CD4-positive, alpha-beta T cell treated with Interleukin-21 for 1 hour (primary cell): ENCODE measurements around the gene FOXJ1.
"Not testable (repeated sequence)": the region's sequence is repeated elsewhere in the genome, so short reads cannot be mapped to it uniquely, and the experiment has no call there.

Experiments
- DNase-seq: peaks from one replicate; pipeline ENCODE4 v3.0.0-alpha.2; 2020

Gene FOXJ1, protein sequence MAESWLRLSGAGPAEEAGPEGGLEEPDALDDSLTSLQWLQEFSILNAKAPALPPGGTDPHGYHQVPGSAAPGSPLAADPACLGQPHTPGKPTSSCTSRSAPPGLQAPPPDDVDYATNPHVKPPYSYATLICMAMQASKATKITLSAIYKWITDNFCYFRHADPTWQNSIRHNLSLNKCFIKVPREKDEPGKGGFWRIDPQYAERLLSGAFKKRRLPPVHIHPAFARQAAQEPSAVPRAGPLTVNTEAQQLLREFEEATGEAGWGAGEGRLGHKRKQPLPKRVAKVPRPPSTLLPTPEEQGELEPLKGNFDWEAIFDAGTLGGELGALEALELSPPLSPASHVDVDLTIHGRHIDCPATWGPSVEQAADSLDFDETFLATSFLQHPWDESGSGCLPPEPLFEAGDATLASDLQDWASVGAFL

DNA sequence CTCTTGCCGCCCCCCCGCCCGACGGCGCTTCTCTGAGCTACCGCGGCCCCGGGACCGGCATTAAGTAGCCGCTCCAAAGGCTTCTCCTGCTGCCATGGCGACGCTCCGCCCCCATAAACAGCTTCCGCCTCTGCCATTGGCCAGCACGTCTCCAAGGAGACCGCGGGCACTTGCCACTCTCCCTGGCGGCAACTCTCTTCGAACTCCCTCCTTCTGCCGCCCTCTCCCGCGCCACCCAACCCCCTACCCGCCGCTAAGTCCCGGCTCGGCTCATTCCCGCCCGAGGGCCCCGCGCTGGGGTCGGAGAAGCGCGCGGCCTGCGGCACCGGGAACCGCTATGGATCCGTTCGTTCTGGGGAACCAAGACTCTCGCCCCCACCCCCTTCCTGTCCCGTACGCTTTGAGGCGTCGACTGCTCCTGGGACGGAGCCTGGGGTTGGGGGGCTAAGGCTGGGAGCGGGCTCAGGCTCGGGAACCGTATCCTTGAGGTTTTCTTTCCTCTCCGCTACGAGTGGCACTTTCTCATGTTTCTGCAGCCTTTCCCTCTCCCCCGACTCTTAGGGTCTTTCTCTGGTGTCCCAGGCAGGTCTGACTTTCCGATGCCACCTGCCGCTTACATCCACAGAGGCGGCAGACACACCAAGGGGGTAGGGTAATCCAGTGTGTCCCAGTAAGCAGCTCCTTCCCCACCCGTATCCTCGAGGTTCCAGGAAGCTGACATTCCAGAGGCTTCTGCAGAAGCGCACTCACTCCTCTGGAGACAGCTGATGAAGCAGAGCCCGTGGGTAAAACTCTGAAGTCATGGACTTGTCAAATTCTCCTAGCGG, at the start of gene FOXJ1:
Gene FOXJ1, minus strand, starts transcription at position 34 of the 827 bp plus-strand sequence. CDS start 850 bp downstream, outside the sequence.
- peak; percentile 96 for DNase-seq

DNA sequence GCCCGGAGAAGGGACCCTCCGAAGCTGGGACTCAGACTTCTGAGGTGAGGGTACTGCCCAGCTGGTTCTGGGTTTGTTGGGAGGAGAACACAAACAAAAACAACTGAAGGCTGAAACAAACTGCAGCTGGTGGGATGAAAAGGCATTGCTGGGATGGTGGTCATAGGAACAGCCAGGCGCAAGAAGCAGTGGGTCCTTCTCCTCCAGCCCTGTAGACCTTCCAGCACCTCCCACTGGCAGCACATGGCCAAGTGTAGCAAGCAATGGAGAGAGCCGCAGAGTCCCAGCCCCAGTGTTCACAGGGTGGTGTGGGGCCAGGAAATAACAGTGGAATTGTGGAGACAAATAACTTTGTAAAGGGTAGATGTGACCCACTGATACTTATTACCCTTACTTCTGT, 48.7 kb upstream of the FOXJ1 start:
- no peak for DNase-seq

DNA sequence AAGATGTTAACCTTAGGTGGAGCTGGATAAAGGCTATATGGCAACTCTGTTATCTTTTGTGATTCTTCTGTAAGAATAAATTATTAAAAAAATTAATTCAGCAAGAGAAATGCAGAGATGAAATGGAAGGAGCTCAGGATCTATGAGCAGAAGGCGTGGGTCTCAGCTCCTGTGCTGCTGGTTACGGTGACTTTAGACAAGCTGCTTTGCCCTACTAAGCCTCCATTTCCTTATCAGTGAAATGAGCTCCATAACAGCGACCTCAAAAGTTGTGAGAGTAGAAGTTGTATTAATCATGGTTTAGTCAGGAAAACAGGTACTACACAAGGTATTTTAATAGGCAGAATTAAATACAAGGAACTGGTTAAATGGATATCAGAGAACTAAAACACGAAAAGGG, 48.2 kb upstream of the FOXJ1 start:
- DNase-seq, result no peak

DNA sequence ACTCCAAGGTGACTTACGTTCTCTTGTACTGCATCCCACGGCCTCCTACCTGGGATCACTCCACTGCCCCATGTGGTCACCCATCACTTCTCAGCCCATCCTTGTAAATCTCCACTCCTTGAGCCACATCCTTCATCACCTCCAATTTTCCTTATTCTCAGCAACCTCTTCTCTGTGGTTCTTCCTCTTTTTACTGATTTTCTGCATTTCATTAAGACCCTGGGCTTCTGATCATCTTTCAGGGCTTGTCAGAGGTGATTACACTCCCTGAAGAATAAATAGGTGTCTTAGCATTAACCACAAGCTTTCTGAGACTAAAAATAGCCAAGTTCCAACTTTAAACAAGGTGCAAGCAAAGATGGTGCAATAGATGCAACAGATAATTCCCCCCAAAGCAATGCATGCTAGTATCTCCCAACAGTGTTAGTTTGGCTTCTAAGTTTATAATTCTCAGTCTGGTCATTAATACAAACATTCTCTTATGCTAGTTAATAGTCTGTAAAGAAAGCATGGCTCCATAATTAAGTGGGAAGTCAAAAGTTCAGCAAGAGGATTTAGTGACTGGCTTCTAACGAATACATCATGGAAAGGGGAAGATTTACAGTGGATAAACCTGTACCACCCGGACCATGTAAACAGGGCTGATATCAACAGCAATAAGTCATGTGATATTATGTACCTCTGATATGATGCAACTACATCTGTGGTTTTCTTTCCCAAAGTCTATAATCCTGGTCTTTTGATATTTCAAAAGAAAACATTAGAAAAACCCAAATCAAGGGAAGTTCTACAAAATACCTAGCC, 47.4 kb upstream of the FOXJ1 start:
- no peak for DNase-seq

DNA sequence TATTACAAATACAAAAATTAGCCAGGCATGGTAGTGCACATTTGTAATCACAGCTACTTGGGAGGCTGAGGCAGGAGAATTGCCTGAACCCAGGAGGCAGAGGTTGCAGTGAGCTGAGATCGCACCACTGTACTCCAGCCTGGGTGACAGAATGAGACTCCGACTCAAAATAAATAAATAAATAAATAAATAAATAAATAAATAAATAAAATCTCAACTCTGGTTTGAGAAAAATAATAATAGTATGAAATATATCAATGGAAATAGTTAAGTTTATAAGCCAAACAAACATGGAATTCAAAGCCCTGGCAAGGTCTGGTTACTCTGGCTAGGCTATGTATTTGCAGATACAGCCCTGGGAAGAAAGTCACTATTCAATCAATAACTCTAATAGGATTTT, 45.7 kb upstream of the FOXJ1 start:
- DNase-seq, result not testable (repeated sequence)

DNA sequence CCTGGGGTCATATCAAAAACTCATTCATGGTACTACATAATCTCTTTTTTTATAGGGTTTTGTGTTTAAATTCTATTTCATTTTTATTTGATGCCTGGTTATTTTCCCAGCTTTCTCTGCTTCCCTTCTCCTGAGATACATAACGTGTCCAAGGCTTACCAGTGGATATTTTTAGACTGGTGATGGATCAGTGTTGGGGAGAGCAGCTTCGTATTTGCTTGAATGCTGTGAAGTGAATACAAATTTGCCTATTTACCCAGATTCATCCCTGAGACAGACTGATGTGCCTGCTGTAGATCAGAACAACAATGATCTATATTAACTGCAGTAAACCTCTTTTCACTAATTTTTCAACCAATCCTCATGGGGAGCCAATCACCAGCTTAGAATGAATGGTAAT, 43.2 kb upstream of the FOXJ1 start:
- no peak for DNase-seq

DNA sequence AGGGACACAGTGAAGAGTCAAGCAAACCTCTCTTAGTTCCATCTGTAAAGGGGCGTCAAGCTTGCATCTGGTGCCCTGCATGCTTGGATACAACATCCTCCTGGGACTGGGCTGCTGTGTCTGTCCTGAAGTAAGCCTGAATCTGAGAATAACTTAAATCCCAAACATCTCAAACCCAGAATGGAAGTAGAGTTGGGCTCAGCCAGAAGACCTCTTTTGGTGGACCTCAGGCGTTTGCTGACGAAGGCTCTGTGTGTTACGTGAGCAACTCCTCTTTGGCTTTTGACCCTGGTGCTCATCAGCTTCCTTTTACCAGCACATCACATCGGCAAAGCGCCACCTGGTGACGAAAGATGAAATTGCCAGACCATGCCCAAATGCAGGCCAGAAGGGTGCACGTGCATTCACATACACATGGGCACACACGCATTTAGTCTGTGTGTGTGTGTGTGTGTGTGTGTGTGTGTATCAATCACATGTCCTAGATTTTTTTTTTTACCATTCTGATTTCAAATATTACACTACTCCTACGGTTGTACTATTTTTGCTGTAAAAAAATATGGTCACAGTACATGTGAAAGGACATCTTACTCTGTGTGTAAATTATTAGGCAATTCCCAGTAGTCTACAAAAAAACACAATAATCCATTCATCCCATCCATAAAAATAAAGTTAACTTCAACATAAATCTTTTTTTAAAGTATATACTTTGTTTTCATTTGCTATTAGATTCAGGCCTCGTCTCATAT, 41.1 kb upstream of the FOXJ1 start:
- DNase-seq, result peak; percentile 97

DNA sequence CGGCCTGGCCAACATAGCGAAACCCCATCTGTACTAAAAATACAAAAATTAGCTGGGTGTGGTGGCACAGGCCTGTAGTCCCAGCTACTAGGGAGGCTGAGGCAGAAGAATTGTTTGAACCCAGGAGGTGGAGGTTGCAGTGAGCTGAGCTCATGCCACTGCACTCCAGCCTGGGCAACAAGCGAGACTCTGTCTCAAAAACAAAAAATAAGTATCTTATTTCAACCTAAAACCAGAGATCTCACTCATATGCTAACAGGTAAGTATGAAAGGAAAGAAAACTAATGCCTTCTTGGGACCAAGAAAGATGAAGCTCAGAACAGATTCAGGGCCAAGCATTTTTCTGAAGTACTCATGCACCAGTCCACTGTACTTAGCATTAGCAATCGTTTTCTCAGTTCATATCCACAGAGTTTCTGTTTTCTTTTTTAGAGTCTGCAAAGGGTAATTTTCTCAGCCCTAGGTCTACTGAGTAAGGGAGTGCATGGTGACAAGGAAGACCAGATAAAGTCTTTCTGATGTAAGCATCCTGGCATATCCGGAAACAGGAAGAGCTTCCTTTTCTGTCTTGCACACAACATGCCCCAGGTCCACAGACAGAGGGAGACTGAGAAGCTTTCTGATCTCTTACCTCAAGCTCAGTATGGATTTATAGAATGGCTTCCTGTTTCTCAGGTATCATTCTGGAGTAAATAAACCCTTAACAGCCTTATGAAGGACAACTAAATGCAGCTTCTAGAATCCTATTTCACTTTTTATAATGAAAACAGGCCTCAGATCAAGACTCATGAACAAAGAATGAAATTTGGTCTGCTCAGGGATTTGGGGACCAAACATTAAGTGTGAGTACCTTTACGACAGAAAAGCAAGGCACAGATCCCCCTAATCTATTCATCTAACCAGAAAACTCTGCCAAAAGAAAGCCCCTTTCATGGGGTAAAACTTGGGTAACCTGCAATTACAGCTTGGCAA, 38.7 kb upstream of the FOXJ1 start:
- DNase-seq, result peak; percentile 72

DNA sequence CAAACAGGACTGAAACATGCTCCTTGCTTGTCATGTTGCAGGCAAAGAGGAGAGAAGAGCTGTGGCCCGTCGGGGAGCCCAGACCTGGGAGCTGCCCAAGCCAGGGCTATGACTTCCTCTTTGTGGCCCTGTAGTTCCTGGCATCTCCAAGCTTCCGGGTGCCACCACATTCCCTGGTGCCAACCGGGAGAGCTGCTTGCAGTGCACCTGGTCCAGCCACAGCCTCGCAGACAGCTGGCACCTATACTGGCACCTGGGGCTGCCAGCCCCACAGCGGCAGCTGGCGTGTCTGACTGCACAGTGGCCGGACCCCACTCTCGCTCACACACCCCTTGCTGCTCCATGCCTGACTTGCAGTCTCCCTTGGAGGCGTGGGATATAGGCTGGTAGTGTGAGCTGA, 37.1 kb upstream of the FOXJ1 start:
- DNase-seq, result no peak

DNA sequence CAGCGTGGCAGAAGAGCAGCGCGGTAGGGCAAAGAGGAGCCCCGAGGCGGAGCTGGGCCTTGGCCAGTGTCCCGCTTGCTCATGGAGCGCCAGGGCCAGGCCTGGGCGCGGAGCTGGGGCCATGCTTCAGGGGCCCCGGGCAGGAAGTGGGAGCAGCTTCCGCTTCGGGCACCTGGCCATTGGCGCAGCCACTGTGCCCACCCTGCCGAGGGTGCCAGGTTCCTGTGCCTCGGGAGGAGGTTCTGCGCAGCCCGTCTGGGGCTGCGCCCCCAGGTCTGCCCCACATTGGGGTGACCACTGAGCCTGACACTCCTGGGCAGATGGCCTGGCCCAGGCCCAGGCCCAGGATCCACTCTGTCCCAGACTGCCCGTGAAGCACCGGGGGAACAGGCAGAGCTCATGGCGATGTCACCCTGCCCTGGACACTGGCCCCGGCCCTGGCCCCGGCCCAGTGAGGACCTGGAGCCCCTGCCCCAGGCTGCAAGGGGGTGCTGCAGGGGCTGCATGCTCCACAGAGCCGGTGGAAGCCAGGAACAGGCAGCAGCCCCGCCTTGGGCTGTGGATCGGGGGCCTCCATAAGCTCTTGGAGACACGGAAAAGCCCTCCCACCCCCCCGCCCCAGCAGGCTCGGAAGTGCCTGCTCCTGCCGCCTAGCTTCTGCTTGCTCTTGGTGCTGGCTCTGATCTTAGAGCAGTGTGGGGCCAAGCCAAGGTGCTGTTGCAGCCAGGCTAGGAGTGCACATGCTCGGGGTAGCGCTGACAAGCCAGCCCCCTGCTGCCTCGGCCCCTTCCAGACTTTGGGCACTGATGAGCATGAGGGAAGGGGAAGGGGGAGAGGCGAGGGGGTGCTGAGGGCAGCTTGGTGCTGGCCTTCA, 35.9 kb upstream of the FOXJ1 start:
- DNase-seq, result no peak

DNA sequence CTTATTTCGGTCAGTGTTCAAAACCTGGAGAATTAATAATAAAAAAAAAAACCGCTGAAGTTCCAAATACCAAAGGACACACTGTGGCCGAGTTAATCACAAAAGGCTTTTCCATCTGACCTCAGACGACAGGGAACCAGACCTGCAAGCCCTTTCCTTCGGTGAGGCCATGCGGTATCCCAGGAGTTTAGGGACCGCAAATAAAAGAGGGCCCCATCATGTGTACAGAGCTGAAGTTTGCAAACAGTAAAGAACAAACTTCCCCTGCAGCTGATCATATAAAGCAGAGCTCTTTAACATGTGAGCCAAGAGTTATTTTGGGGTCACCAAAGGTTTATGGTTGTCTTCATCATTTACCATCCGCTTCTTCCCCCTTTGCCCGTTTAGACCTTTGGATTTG, 33.0 kb upstream of the FOXJ1 start:
- no peak for DNase-seq

DNA sequence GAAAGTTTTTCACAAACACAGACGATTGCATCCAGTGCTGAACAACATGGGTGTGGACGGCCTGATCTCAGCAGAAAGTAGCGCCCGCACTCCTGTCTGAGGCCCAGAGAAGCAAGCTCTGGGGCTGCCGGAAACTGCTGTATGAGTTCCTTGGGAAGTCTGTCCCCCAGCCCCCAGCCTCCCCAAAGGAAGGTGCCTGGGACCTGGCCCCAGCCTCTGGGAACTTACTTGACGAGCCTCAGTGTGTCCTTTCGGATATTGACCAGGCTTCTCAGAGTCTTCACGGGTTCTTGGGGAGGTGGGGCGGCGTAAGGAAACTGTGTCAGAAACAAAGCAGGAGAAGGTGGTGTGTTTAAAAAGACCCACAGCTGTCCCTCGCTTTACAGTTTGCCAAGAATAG, 32.4 kb upstream of the FOXJ1 start:
- DNase-seq, result no peak

DNA sequence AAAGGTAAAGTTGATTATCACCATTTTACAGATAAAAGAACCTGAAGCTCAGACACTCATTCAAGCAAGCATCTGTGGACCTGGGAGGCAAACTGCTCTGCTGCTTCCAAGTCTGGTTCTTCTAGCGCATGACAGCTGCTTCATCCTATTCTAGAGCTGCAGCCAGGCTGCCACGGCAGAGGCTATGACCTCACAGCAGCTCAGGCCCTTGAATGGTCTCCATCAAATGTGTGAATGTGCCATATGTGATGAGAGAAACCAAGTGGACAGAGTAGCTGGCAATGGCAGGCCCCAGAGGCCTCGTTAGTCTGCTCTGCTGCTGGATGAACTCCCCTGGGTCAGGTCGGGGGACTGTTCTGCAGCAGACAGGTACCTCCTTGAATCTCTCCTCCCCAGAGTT, 30.7 kb upstream of the FOXJ1 start:
- DNase-seq, result no peak

DNA sequence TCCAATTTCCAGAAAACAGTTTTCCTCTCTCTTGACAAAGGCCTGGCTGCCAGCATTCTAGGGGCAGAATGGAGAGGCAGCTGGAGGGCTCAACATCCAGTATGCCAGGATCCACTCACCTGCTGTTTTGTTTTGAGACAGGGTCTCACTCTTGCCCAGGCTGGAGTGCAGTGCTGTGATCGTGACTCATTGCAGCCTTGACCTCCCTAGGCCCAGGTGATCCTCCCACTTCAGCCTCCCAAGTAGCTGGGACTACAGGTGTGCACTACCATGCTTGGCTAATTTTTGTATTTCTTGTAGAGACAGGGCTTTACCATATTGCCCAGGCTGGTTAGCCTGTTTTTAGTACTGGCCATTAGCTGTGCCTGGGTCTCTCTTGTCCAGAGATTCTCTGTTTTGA, 29.1 kb upstream of the FOXJ1 start:
- DNase-seq, result no peak

DNA sequence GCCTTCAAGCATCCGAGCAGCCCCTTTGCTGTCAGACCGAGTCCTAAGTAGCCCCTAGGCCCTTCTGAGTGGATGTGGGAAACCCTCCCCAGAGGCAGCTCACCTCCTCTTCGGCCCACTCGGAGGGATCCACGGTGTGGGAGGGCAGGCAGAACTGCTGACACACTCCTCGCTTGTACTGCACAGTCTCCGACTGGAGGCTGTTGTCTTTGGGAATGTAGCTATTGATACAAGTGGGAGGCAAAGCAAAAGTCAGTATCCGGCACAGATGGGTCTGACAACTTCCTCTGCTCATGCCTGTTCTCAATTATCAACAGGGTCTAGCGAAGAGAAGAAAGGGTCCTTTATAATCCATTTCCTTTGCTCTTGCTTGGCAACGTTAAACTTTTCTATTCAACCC, 25.9 kb upstream of the FOXJ1 start:
- no peak for DNase-seq

DNA sequence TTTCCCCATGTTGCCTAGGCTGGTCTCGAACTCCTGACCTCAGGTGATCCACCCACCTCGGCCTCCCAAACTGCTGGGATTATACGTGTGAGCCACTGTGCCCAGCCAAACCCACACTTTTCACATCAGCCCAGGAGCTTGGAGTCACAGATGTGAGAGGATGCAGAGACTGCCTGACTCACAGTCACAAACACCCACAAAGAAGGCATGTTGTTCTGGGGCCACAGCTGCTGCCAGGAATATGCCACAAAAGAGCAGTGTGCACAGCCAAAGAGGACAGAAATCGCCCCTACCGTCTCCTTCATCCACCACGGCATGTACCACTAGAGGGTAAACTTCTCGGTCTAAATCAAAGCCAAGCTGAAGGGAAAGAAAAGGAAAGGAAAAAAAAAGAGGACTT, 25.1 kb upstream of the FOXJ1 start:
- no peak for DNase-seq

DNA sequence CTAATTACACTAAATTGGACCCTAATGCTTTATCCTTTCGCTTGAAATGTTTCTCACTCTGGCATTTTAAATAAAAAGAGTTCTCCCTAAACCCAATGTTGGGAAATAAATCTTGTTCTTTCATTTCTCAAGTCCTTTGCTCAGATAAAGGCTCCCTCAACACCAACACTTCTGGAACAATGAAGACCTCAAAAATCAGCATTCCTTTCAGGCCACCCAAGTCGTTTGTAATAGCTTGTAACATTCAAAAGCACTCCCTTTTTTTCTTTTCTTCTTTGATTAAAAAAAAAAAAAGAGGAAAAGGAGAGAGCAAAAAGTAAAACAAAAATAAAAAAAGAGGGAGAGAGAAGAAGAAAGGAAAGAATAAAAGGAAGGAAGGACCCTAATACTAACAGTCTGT, 23.3 kb upstream of the FOXJ1 start:
- DNase-seq, result no peak

DNA sequence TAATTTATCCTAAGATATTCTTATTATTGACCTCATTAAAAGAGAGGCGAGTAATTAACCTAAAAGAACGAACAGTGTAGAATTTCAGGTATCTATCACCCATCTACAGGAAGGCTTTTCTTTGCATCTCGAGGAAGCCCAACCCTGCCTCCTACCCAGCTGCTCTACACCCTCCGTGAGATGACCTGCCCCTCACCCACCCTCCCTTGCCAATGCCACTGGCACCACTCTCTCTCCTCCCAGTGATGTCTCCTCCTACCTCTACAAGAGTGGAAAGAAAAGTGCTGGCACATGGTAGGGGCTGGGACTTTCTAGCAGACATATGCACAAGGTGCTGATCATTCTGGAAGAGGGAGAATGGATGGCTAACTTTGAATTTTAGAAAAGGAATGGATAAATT, 22.9 kb upstream of the FOXJ1 start:
- no peak for DNase-seq

DNA sequence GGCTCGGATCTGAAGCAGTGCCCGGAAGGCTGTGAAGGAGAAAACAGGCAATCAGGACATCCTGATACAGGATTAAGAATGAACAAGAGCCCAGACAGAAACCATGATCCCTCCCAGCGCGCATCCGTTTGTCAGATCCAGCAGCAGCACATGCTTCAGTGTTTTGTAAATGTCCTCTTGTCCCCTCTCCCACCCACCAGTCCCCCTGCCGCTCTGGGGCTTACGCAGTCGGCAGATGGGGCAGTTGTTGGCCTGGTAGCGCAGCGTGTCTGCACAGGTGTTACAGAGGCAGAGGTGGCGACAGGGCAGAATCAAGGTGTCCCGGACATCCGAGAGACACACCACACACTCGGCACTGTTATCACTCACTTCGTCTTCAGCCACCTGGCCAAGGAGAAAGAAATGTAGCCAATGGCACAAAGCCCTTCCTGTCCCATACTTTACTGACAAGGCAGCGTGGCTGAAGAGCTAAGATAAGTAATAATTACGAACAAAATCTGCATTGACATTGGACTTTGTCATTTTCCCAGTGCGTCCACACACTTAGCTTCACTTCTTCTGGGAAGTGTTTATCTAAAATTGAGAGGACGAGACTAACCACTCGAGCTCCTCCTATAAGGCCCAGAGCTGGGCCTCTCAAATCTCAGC, 20.7 kb upstream of the FOXJ1 start:
- DNase-seq, result no peak
